Cortex of kidney (tissue), 1 donor: ENCODE measurements around the gene NR1D2.
"Not testable (repeated sequence)": the region's sequence is repeated elsewhere in the genome, so short reads cannot be mapped to it uniquely, and the experiment has no call there.

Experiments used
- DNase-seq: peaks from one replicate; lab custom pipeline; 2025; lab: John Stamatoyannopoulos, UW

The NR1D2 gene

GRCh38 chr3:24005669-24006068 is 60.6 kb downstream of the NR1D2 start:
- DNase-seq: no peak

- DNase-seq: not testable (repeated sequence)
These were observed 65.7 kb downstream of the NR1D2 start for GRCh38 chr3:24010834-24011233.

DNA sequence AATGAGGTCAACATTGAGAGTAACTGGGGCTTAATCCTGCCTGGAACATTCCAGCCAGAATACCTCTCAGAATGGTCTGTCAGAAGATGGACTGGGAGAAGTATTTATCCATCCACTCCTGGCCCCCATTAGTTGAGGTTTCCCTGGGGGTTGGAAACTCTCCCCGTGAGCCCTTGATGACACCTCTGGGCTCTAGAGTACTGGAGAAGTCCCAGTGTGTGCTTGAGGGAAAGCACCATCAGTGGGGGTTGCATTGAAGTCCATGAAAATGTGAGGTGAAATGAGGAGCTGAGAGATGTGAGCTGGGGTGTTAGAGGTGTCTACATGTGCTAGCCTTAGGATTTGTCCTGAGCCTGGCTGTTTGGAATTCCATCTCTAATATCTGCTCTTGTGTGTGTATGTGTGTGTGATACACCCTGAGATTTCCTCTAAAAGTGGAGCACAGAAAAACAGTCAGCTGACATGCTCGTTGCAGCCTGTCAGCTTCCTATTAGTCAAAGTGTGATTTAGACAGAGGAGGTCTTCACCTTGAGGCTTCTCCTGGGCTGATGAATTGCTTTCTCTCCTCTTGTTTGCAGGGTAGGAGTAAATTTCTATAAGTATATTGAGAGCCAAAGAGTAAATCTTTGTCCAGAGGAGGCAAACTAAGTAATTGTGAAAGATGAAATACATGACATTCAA is 67.6 kb downstream of the NR1D2 start:
- DNase-seq: no peak

- no peak for DNase-seq
These were observed 72.2 kb downstream of the NR1D2 start for GRCh38 chr3:24017305-24017704.

GRCh38 chr3:24018784-24019570 is 73.9 kb downstream of the NR1D2 start:
- DNase-seq: no peak

GRCh38 chr3:24019585-24019984 is 74.5 kb downstream of the NR1D2 start:
- DNase-seq: no peak

DNA sequence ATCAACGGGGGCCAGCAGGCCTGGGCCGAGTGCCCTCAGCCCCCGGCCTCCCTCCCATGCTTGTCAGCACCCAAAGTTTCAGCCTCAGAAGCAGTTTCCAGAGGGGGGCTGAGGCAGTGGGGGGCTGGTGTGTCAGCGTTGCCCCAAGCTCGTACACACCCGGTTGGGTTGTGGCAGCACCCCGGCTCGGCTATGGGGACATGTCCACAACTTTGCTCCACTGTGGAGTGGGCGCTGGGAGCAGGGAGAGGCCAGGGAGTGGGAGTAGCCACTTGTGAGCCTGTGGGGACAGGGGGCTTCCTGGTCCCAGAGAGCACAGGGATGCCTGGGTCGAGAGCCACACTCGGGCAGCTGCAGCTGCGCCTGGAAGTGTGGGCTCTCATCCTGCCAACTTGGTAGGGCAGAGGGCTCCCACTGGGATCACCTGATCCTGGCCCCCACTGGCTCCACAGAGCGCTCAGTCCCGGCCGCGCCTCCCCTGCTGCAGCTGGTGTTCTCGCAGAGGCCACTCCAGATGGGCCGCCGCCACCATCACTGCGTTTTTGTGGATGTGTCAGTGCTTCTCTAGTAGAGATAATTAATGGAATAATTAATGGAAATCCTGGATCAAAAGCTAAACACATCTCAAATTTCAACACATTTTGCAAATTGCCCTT is 75.1 kb downstream of the NR1D2 start:
- no peak for DNase-seq

DNA sequence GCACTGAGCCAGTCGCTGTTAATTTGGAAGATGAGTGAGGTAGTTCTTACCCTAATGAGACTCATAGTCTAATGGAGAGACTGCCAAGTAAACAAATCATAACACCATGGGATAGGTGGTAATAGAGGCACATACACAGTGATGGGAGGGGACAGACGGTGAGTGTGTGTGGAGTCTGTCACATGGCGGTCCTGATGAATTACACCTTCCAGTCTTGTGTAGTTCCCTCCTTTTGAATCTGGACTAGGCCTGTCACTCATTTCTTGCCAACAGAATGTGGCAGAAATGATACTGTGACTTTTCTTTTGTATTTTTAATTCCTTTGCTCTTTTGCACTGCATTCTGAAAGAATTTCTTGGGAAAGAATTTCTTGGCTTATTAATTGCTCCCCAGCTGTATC is 78.1 kb downstream of the NR1D2 start:
- no peak for DNase-seq

- DNase-seq: no peak
These were observed 80.7 kb downstream of the NR1D2 start for GRCh38 chr3:24025805-24026204.

DNA sequence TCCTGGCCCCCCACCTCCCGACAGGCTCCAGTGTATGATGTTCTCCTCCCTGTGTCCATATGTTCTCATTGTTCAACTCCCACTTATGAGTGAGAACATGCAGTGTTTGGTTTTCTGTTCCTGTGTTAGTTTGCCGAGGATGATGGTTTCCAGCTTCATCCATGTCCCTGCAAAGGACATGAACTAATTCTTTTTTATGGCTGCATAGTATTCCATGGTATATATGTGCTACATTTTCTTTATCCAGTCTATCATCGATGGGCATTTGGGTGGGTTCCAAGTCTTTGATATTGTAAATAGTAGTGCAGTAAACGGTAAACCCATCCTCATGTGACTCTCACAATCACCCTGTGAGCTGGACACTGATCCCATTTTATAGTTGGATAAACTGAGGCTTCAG is 81.6 kb downstream of the NR1D2 start:
- DNase-seq: not testable (repeated sequence)

DNA sequence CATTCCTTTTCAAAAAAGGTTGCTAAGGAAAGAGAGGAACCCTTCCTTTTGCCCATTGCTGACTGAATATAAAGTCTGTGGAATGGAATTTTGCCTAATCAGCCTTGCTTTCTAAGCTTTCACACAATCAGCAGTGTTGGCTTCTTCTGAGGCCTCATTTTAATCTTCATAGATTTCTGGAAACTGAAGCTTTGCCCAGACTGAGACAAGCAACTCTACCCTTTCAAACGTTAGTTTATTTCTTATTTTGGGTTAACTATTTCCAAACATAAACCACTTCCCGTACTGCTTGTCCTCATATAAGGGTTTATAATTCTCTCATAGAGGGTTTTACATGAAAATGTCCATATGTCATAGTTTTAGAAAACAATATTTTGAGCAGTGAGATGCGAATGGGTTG is 82.9 kb downstream of the NR1D2 start:
- no peak for DNase-seq
